HepG2 (cell line): ENCODE data around the gene KLHDC7A. TPM values are rescaled to one million over a fixed set of nuclear protein-coding genes. Genes with fewer than 3 reads are reported as not detected.

Source experiments
- ATAC-seq: fragments of 200-7000 bp; cut with Tn5 transposase; 3 replicates; pipeline ENCODE4 v1.9.1; 2020; ENCODE audit warnings: mild to moderate bottlenecking, moderate library complexity
- BruUV-seq: library from RNA; stranded (reverse); fragments of 400-500 nt; replicated peaks from 2 replicates; lab custom pipeline; 2021; lab: Mats Ljungman, UMichigan
- CTCF ChIA-PET: fragments of 300-600 bp; formaldehyde crosslinking; extraction: SDS; loops from one replicate; lab custom pipeline; 2021; ENCODE audit warnings: low total read pairs, inconsistent platforms, low intra/inter-chr PET ratio; lab: Yijun Ruan, JAX
- POLR2A ChIA-PET: fragments of 350-600 bp; sonication (Branson Sonifier 250); formaldehyde crosslinking; loops from one replicate; lab custom pipeline; 2020; ENCODE audit warnings: antibody characterized with exemption, inconsistent platforms; lab: Yijun Ruan, JAX
- DNase-seq: peaks from one replicate; pipeline ENCODE4 v3.0.0-alpha.2; 2015; ENCODE audit warnings: low spot score
- FAIRE-seq: peaks from 3 replicates; lab custom pipeline; 2011; peaks lifted over from hg19 to GRCh38; lab: Jason Lieb, UNC
- H2AFZ ChIP-seq: one replicate; pipeline ENCODE4 v1.6.1; 2011; ENCODE audit warnings: low read length, inconsistent platforms
- H3K27ac ChIP-seq: fragments of 300-600 bp; 3 replicates; pipeline ENCODE4 v1.8.0; 2011; ENCODE audit warnings: mixed run types, mild to moderate bottlenecking, mixed read lengths, low read length, inconsistent platforms; ENCODE audit not compliant: insufficient read depth; ENCODE audit errors: extremely low read length
- H3K27me3 ChIP-seq, 2 experiments: fragments of 200-600 bp in 1 of 2; 2 replicates in 1 of 2; 3 replicates in 1 of 2; pipeline versions ENCODE4 v1.6.0 to v1.8.0; 2011; ENCODE audit warnings: low read length in 2 of 2, mild to moderate bottlenecking in 2 of 2, moderate library complexity in 2 of 2, inconsistent platforms in 1 of 2; ENCODE audit not compliant: insufficient read depth in 2 of 2, control insufficient read depth in 1 of 2
- H3K36me3 ChIP-seq, 2 experiments: fragments of 200-600 bp in 1 of 2; replicated peaks in 1 of 2; 2 replicates in 1 of 2; 3 replicates in 1 of 2; pipeline versions ENCODE4 v1.5.1 to v1.8.0; 2011; ENCODE audit warnings: low read length in 2 of 2, inconsistent platforms in 1 of 2; ENCODE audit not compliant: insufficient read depth in 2 of 2, control insufficient read depth in 1 of 2
- H3K4me1 ChIP-seq: 2 replicates; pipeline ENCODE4 v1.5.1; 2012; ENCODE audit warnings: low read length, inconsistent platforms; ENCODE audit not compliant: insufficient read depth
- H3K4me2 ChIP-seq: 2 replicates; pipeline ENCODE4 v1.6.0; 2011; ENCODE audit warnings: low read depth, low read length, inconsistent platforms
- H3K4me3 ChIP-seq, 3 experiments: fragments of 200-600 bp in 1 of 3; sonication (generic), shearing (Covaris generic) in 1 of 3; replicated peaks in 1 of 3; 2 replicates each; pipeline ENCODE4 v1.5.1; 2011 to 2016; ENCODE audit warnings: low read length in 3 of 3, inconsistent platforms in 2 of 3, low read depth in 2 of 3, mild to moderate bottlenecking in 2 of 3, control low read depth in 1 of 3, mixed read lengths in 1 of 3; ENCODE audit not compliant: insufficient read depth in 1 of 3
- H3K79me2 ChIP-seq: one replicate; pipeline ENCODE4 v1.6.1; 2011; ENCODE audit warnings: low read length, inconsistent platforms; ENCODE audit not compliant: insufficient read depth
- H3K9ac ChIP-seq: 2 replicates; pipeline ENCODE4 v1.6.0; 2011; ENCODE audit warnings: mild to moderate bottlenecking, low read depth, low read length, inconsistent platforms; ENCODE audit not compliant: insufficient read depth
- H3K9me3 ChIP-seq: 2 replicates; pipeline ENCODE4 v1.5.1; 2012; ENCODE audit warnings: mild to moderate bottlenecking, low read length
- H4K20me1 ChIP-seq: 2 replicates; pipeline ENCODE4 v1.6.0; 2011; ENCODE audit warnings: inconsistent platforms, mild to moderate bottlenecking, low read length, moderate library complexity; ENCODE audit not compliant: insufficient read depth
- FOXP1 ChIP-seq, 2 experiments: fragments of 450-650 bp in 1 of 2; IDR thresholded peaks; 2 replicates each; pipeline ENCODE4 v1.6.1; 2017 to 2018; ENCODE audit warnings: antibody characterized with exemption in 1 of 2
- HNF4A ChIP-seq: sonication (generic); formaldehyde crosslinking; IDR thresholded peaks from 2 replicates; pipeline ENCODE4 v1.4.0; 2020; ENCODE audit warnings: missing genetic modification reagents
- JUND ChIP-seq: sonication (generic); formaldehyde crosslinking; IDR thresholded peaks from 2 replicates; pipeline ENCODE4 v1.8.0; 2022; ENCODE audit warnings: mild to moderate bottlenecking, missing genetic modification reagents
- SMYD3 ChIP-seq: sonication (generic); formaldehyde crosslinking; IDR thresholded peaks from 2 replicates; pipeline ENCODE4 v1.8.1; 2023; ENCODE audit warnings: mild to moderate bottlenecking, missing genetic modification reagents
- SP4 ChIP-seq: sonication (generic); formaldehyde crosslinking; IDR thresholded peaks from 2 replicates; pipeline ENCODE4 v1.8.1; 2023; ENCODE audit warnings: mild to moderate bottlenecking, missing genetic modification reagents
- TFE3 ChIP-seq: IDR thresholded peaks from 2 replicates; pipeline ENCODE4 v1.6.1; 2016
- ZEB1 ChIP-seq: IDR thresholded peaks from 2 replicates; pipeline ENCODE4 v1.6.1; 2012; ENCODE audit warnings: mild to moderate bottlenecking, low read depth, inconsistent platforms; ENCODE audit not compliant: insufficient replicate concordance
- ZNF646 ChIP-seq: sonication (generic); formaldehyde crosslinking; IDR thresholded peaks from 2 replicates; pipeline ENCODE4 v1.9.0; 2021; ENCODE audit warnings: mild to moderate bottlenecking, missing genetic modification reagents
- ZNF687 ChIP-seq: sonication (generic); formaldehyde crosslinking; IDR thresholded peaks from 2 replicates; pipeline ENCODE4 v1.5.1; 2020; ENCODE audit warnings: mild to moderate bottlenecking, missing genetic modification reagents, moderate library complexity
- ZNF768 ChIP-seq: sonication (generic); formaldehyde crosslinking; IDR thresholded peaks from 2 replicates; pipeline ENCODE4 v1.4.0; 2020; ENCODE audit warnings: missing genetic modification reagents
- WGBS: methylation state at CpG from one replicate; pipeline ENCODE4 v1.1.6; 2017; ENCODE audit warnings: low lambda C conversion rate; 5-methylcytosine and 5-hydroxymethylcytosine counted together
- in situ Hi-C: cut with HindIII; loops from 2 replicates; pipeline ENCODE4 v1.10.0; 2017; ENCODE audit warnings: low pct_unique_long_range_greater_than_20kb; ENCODE audit not compliant: extremely low pct_ligation_motif_present
- intact Hi-C: fragments of 100-400 bp; cut with micrococcal nuclease; formaldehyde crosslinking; loops from one replicate; pipeline ENCODE4 v1.10.0; 2022; ENCODE audit not compliant: unreplicated experiment
- polyA plus RNA-seq, 8 experiments: library from polyadenylated mRNA; depleted of rRNA in 3 of 8; stranded (reverse) in 7 of 8; unstranded in 1 of 8; fragments of >200 nt; fragmentation: Illumina TruSeq in 4 of 8; extraction: Trizol in 4 of 8; gene quantifications; 2 replicates each; pipeline versions ENCODE4 v1.2.1 to v1.2.3, GENCODE V29; 2011 to 2016; ENCODE audit warnings: low read depth in 4 of 8, missing spikeins in 1 of 8, mixed read lengths in 1 of 8; ENCODE audit not compliant: insufficient read depth in 1 of 8
- total RNA-seq, 5 experiments: library from RNA; depleted of rRNA; stranded (reverse); fragments of >200 nt; fragmentation: Illumina TruSeq; extraction: Trizol; gene quantifications; 2 replicates each; pipeline ENCODE4 v1.2.3, GENCODE V29; 2016; ENCODE audit warnings: low read depth in 1 of 5

KLHDC7A gene
- total and polyA plus RNA-seq, 2 of the 13 experiments (the other 11 are each of a cell fraction or from before 2014, with no cell fraction given), result 0.15 to 1.8 TPM

GRCh38 chr1:18463984-18464664 lies 16.6 kb upstream of the KLHDC7A start (continued):
- TF ChIP-seq TFE3 (CRISPR knock-in tag) (peak; percentile 71), SP4 (CRISPR knock-in tag) (peak; percentile 20; the same call in 1 of the 2 replicates), FOXP1 (IDR thresholded peaks at IDR 0.05) (no peak; the same call in 1 of the 2 replicates), FOXP1 (CRISPR knock-in tag; IDR thresholded peaks at IDR 0.05) (peak; percentile 80), HNF4A (peak; percentile 18; the same call in 1 of the 2 replicates), ZNF768 (peak; percentile 94), JUND (0 out of 2 replicates have a peak, but pooled peaks have one; percentile 32), SMYD3 (no peak)

GRCh38 chr1:18464665-18465050 lies 16.1 kb upstream of the KLHDC7A start:
- WGBS, result 0% methylated on average over 3 of the region's 8 CpGs
- POLR2A ChIA-PET, result interaction anchor here (1.3 kb wide), 1 partner anchor 16 kb away, joined by 10 read pairs; the partner anchor contains the start of gene KLHDC7A
- H3K36me3 ChIP-seq, result no peaks in the 10 kb centered on the region
- H3K4me1 ChIP-seq, result peaks cover 12% of the 10 kb centered on the region
- H3K4me3 ChIP-seq, result no peak overlapping the region
- CTCF ChIA-PET, result no interaction called here
- no peak overlapping the region for H3K9ac ChIP-seq
- H3K27me3 ChIP-seq, result peaks cover 4 to 17% of the 10 kb centered on the region in 2 experiments; a peak in 2 of 5 replicates
- in situ Hi-C loops (no loop called here), intact Hi-C loops (no loop called here)
- no peak for DNase-seq
- no peak overlapping the region for H3K27ac ChIP-seq
- no peak for FAIRE-seq
- H3K9me3 ChIP-seq, result no peaks in the 10 kb centered on the region
- BruUV-seq, result no TSS peak
- H4K20me1 ChIP-seq, result peaks cover 5% of the 10 kb centered on the region; the same call in 1 of the 2 replicates
- no peak overlapping the region for H2AFZ ChIP-seq
- ATAC-seq, result peak; percentile 56
- no peaks in the 10 kb centered on the region for H3K79me2 ChIP-seq
- peak overlapping the region; percentile 21; the same call in 1 of the 2 replicates for H3K4me2 ChIP-seq
- TF ChIP-seq ZNF646 (CRISPR knock-in tag), result peak; percentile 10; the same call in 1 of the 2 replicates
- peak; percentile 34; the same call in 1 of the 2 replicates for TF ChIP-seq ZNF687
- TF ChIP-seq ZEB1, result no peak
